ENCODE results near the gene KCNIP1.

Gene KCNIP1

GRCh38 chr5:170738840-170739239, 235.0 kb downstream of the KCNIP1 start (continued):
- no peak for TF ChIP-seq ZNF664 (tag by site-specific recombination; IDR thresholded peaks at IDR 0.05)
- no peak for TF ChIP-seq ZNF133 (tag by site-specific recombination; IDR thresholded peaks at IDR 0.05)
- TF ChIP-seq ZNF48 (tag by site-specific recombination; IDR thresholded peaks at IDR 0.05) = no peak
- TF ChIP-seq ZNF221 (tag by site-specific recombination; IDR thresholded peaks at IDR 0.05; ENCODE audit: borderline replicate concordance) = no peak
- TF ChIP-seq ZNF211 (tag by site-specific recombination; IDR thresholded peaks at IDR 0.05; ENCODE audit: low read depth) = no peak
- TF ChIP-seq, protein P1, sequence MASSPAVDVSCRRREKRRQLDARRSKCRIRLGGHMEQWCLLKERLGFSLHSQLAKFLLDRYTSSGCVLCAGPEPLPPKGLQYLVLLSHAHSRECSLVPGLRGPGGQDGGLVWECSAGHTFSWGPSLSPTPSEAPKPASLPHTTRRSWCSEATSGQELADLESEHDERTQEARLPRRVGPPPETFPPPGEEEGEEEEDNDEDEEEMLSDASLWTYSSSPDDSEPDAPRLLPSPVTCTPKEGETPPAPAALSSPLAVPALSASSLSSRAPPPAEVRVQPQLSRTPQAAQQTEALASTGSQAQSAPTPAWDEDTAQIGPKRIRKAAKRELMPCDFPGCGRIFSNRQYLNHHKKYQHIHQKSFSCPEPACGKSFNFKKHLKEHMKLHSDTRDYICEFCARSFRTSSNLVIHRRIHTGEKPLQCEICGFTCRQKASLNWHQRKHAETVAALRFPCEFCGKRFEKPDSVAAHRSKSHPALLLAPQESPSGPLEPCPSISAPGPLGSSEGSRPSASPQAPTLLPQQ (tag by site-specific recombination; IDR thresholded peaks at IDR 0.05) = no peak

- Histone ChIP-seq H3K9me3 (ENCODE audit: control insufficient read depth, insufficient read depth, low read depth, low read length) (no peaks in the 10 kb centered on the region), H3K4me1 (ENCODE audit: control insufficient read depth, insufficient read depth, low read length) (no peaks in the 10 kb centered on the region), H3K4me3 (ENCODE audit: low read depth, low read length) (no peak overlapping the region), H3K27ac (ENCODE audit: extremely low read depth, low read depth, low read length) (no peak overlapping the region), H3K36me3 (ENCODE audit: control insufficient read depth in 2 of 2, insufficient read depth in 1 of 2, low read length in 2 of 2) (no peaks in the 10 kb centered on the region)
- TF ChIP-seq ZNF514 (tag by site-specific recombination; IDR thresholded peaks at IDR 0.05) (no peak), ZNF10 (tag by site-specific recombination; IDR thresholded peaks at IDR 0.05) (no peak), ZNF510 (tag by site-specific recombination; IDR thresholded peaks at IDR 0.05; ENCODE audit: insufficient replicate concordance) (no peak), ZNF155 (tag by site-specific recombination; IDR thresholded peaks at IDR 0.05) (no peak), PRDM1 (tag by site-specific recombination; IDR thresholded peaks at IDR 0.05) (no peak), ZNF280D (tag by site-specific recombination; IDR thresholded peaks at IDR 0.05) (no peak), ZBTB6 (tag by site-specific recombination; IDR thresholded peaks at IDR 0.05) (no peak), ZNF112 (tag by site-specific recombination; IDR thresholded peaks at IDR 0.05) (no peak), RBAK (tag by site-specific recombination; IDR thresholded peaks at IDR 0.05) (no peak), ZNF701 (tag by site-specific recombination; IDR thresholded peaks at IDR 0.05) (no peak), GLI2 (tag by site-specific recombination; IDR thresholded peaks at IDR 0.05; ENCODE audit: borderline replicate concordance, low read depth) (no peak), SCRT1 (tag by site-specific recombination; IDR thresholded peaks at IDR 0.05; ENCODE audit: borderline replicate concordance) (no peak), ZNF596 (tag by site-specific recombination; IDR thresholded peaks at IDR 0.05) (no peak), ZNF302 (tag by site-specific recombination; IDR thresholded peaks at IDR 0.05; ENCODE audit: low read depth) (no peak), OSR2 (tag by site-specific recombination; IDR thresholded peaks at IDR 0.05) (no peak)
- TF ChIP-seq, protein P2, sequence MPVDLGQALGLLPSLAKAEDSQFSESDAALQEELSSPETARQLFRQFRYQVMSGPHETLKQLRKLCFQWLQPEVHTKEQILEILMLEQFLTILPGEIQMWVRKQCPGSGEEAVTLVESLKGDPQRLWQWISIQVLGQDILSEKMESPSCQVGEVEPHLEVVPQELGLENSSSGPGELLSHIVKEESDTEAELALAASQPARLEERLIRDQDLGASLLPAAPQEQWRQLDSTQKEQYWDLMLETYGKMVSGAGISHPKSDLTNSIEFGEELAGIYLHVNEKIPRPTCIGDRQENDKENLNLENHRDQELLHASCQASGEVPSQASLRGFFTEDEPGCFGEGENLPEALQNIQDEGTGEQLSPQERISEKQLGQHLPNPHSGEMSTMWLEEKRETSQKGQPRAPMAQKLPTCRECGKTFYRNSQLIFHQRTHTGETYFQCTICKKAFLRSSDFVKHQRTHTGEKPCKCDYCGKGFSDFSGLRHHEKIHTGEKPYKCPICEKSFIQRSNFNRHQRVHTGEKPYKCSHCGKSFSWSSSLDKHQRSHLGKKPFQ (tag by site-specific recombination; IDR thresholded peaks at IDR 0.05) = no peak
- ChIA-PET POLR2A (no interaction called here), CTCF (no interaction called here)
These were observed 235.6 kb downstream of the KCNIP1 start for GRCh38 chr5:170739446-170739845.

Measured in HEK293 (cell line).